ENCODE measurements around the gene MTHFSD. TPM values are rescaled to one million over a fixed set of nuclear protein-coding genes. Genes with fewer than 3 reads are reported as not detected.

Gene MTHFSD
- total and polyA plus RNA-seq, 11 donors = 3.9 to 17.0 (median 11.4) TPM

DNA sequence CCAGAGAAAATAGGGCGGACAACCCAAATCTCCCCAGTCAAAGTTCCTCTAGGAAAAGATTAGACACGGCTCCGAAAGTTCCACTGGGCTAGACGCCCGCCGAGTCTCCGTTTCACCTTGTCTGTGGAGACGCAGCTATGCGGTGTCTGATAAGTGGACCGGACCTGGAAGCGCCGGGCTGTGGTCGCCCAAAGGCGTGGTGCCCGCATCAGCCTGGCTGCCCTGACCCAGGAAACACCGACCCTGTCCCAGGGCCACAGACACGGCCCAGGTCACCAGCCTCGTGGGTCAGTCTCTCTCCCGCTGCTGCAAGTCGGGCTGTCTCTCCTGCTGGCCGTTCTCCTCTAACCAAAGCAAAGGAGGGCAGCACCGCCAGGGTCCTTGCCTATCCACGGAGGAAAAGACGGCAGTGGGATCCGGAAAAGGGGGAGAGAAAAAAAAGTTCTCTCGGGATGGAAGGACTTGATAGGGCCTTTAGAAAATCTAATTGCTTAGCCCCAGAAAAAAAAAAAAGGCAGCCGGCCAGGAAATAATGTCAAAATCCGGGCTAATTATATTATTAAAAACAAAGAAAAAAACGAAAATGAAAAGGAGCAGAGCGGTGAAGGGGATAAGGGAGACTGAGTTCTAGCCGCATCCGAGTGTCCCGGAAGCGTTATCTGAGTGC, 58.6 kb downstream of the MTHFSD start:
- Histone ChIP-seq H3K36me3 (no peaks in the 10 kb centered on the region), H3K4me1 (peaks cover 0 to 36% (median 10%) of the 10 kb centered on the region in 12 donors), H3K27ac (peak overlapping the region in 1 of 12 donors; percentile 97), H3K9me3 (no peaks in the 10 kb centered on the region), H3K4me3 (no peak overlapping the region), H3K27me3 (peaks cover 77 to 100% (median 99%) of the 10 kb centered on the region in 9 donors)
- DNase-seq = no peak
- 2 to 6% (median 3%) methylated on average over 21 to 34 of the region's 34 CpGs for WGBS, 4 donors
- TF ChIP-seq POLR2A (IDR thresholded peaks at IDR 0.05) = no peak
- TF ChIP-seq, protein P1, sequence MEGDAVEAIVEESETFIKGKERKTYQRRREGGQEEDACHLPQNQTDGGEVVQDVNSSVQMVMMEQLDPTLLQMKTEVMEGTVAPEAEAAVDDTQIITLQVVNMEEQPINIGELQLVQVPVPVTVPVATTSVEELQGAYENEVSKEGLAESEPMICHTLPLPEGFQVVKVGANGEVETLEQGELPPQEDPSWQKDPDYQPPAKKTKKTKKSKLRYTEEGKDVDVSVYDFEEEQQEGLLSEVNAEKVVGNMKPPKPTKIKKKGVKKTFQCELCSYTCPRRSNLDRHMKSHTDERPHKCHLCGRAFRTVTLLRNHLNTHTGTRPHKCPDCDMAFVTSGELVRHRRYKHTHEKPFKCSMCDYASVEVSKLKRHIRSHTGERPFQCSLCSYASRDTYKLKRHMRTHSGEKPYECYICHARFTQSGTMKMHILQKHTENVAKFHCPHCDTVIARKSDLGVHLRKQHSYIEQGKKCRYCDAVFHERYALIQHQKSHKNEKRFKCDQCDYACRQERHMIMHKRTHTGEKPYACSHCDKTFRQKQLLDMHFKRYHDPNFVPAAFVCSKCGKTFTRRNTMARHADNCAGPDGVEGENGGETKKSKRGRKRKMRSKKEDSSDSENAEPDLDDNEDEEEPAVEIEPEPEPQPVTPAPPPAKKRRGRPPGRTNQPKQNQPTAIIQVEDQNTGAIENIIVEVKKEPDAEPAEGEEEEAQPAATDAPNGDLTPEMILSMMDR (IDR thresholded peaks at IDR 0.05) = no peak
- intact Hi-C loops (cut with DNase I) = no loop called here
- no peak for ATAC-seq

DNA sequence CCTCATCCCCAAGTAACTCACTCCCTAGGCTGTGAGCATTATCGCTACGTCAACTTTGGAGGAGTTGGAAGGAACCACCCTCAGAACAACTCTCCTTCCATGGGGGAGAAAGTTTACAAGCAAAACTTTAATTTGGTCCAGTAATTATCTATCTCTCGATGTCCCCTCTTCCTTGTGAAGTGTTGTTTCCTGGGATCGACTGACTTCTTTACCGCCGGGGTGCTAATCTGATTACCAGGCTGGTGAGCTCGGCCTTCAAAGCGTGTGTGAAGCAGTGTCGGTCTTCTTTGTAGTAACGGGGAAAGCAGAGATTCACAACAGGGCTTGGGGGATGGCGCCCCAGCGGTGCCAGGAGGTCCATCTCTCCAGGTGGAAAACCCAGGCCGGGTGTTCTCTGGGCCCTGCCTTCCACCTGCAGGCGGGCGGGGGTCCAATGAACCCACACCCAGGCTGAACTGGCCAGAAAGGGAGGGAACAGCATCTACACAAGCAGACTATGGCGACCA, 59.2 kb downstream of the MTHFSD start:
- H3K36me3 ChIP-seq = no peaks in the 10 kb centered on the region
- intact Hi-C loops (cut with DNase I) = no loop called here
- peaks cover 0 to 36% (median 10%) of the 10 kb centered on the region in 12 donors for H3K4me1 ChIP-seq
- no peak for ATAC-seq
- H3K27ac ChIP-seq = peak overlapping the region in 1 of 12 donors; percentile 97
- no peak for TF ChIP-seq POLR2A (IDR thresholded peaks at IDR 0.05)
- TF ChIP-seq, protein P1 (IDR thresholded peaks at IDR 0.05) = no peak
- H3K4me3 ChIP-seq = no peak overlapping the region
- no peaks in the 10 kb centered on the region for H3K9me3 ChIP-seq
- H3K27me3 ChIP-seq = peaks cover 71 to 100% (median 97%) of the 10 kb centered on the region in 9 donors
- DNase-seq = no peak
- WGBS, 4 donors = 6 to 24% (median 10%) methylated on average over 8 to 16 of the region's 16 CpGs

DNA sequence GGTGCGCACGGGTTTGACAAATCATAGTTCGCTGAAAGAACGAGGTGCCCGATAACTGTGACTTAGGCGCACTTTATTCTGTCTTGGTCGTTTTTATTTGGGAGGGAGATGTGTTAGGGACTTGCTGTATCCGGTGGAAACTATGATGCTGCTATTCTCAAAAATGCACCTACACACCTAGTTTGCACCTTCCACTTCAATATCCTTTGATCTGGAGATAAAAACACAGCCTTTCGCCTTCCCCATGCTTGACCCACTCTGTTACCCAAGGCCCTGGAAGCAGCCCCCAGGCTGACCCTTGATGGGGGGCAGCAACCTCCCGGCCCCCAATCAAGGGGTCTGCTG, 59.7 kb downstream of the MTHFSD start:
- DNase-seq = no peak
- TF ChIP-seq, protein P1 (IDR thresholded peaks at IDR 0.05) = no peak
- no peak for TF ChIP-seq POLR2A (IDR thresholded peaks at IDR 0.05)
- Histone ChIP-seq H3K9me3 (no peaks in the 10 kb centered on the region), H3K27ac (peak overlapping the region in 1 of 12 donors; percentile 97), H3K36me3 (no peaks in the 10 kb centered on the region), H3K4me1 (peaks cover 0 to 36% (median 10%) of the 10 kb centered on the region in 12 donors), H3K27me3 (peaks cover 66 to 100% (median 97%) of the 10 kb centered on the region in 9 donors), H3K4me3 (no peak overlapping the region)
- 10 to 19% (median 15%) methylated on average over 10 of the region's 10 CpGs for WGBS, 4 donors
- intact Hi-C loops (cut with DNase I) = no loop called here
- ATAC-seq = no peak

DNA sequence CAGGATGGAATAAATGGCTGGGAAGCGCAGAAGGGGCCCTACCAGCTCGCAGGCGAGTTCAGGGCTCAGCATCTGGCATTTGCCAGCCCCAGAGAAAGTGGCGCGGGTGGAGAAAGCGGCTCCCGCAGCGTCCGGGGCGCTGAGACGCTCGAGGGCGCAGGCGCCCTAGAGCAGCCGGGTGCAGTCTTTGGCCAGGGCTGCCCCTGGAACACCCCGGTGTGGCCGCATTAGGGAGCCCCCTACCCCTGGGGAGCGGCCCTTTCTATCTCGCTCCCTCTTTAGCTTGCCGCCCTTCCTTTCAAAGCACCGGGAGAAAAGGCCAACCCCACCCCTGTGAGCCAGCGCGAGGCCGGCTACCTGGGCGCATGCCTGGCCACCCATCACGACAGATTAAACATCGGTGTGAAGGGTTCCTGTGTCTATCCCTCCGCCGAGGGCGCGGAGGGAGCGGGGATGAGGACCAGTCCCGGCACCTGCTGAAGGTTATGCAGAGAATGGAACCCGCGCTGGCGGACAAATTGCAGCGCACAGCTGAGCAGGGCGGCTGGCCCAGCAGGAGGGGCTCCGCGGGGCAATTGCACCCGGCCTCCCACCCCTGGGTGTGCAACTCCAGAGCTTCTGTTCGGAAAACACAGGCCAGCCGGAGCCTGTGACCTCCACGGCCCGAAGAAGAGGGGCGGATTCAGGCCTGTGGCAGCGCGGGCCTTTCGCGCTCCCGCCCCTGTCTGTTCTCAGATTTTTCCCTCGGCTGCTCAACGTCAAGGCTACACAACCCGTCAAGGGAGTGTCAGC, 60.3 kb downstream of the MTHFSD start:
- H3K27ac ChIP-seq = peak overlapping the region in 1 of 12 donors; percentile 97
- DNase-seq (no peak), ATAC-seq (no peak)
- TF ChIP-seq, protein P1 (IDR thresholded peaks at IDR 0.05) = no peak
- no peak for TF ChIP-seq POLR2A (IDR thresholded peaks at IDR 0.05)
- H3K4me1 ChIP-seq = peaks cover 0 to 36% (median 10%) of the 10 kb centered on the region in 12 donors
- no peaks in the 10 kb centered on the region for H3K9me3 ChIP-seq
- 3 to 8% (median 6%) methylated on average over 28 to 54 of the region's 54 CpGs for WGBS, 4 donors
- no peaks in the 10 kb centered on the region for H3K36me3 ChIP-seq
- intact Hi-C loops (cut with DNase I) = no loop called here
- peaks cover 61 to 99% (median 97%) of the 10 kb centered on the region in 9 donors for H3K27me3 ChIP-seq
- no peak overlapping the region for H3K4me3 ChIP-seq
